ENCODE measurements around the gene LGR4. TPM values are rescaled to one million over a fixed set of nuclear protein-coding genes. Genes with fewer than 3 reads are reported as not detected.

LGR4 gene
- total and polyA plus RNA-seq, 10 of the 15 experiments (the other 5 are each of a cell fraction or from before 2014, with no cell fraction given): under 0.01 to 0.64 (median 0.04) TPM; not detected in 5

GRCh38 chr11:27356624-27357222, 115.9 kb downstream of the LGR4 start (continued):
- TF ChIP-seq SKIL (IDR thresholded peaks at IDR 0.05; ENCODE audit: low read depth, poor library complexity, severe bottlenecking) (no peak), HDGF (IDR thresholded peaks at IDR 0.05) (no peak), CUX1 (IDR thresholded peaks at IDR 0.05; ENCODE audit: insufficient replicate concordance, low read depth, low read length) (no peak), MTA3 (IDR thresholded peaks at IDR 0.05; ENCODE audit: borderline replicate concordance, low read length) (no peak), ATF7 (IDR thresholded peaks at IDR 0.05; ENCODE audit: low read depth) (no peak), E2F4 (IDR thresholded peaks at IDR 0.05; ENCODE audit: low read depth, low read length) (no peak), CHD4 (IDR thresholded peaks at IDR 0.05) (no peak)

All from GM12878 (cell line).